H1 (cell line): ENCODE data around the gene BIN2. TPM values are rescaled to one million over a fixed set of nuclear protein-coding genes. Genes with fewer than 3 reads are reported as not detected.

Experiments used
- CTCF ChIA-PET: fragments of 300-600 bp; sonication (Branson Sonifier 250); formaldehyde crosslinking; loops from one replicate; lab custom pipeline; 2021; ENCODE audit not compliant: partially characterized antibody; lab: Charles Lee
- POLR2A ChIA-PET: fragments of 300-600 bp; sonication (Branson Sonifier 250); formaldehyde crosslinking; loops from one replicate; lab custom pipeline; 2021; ENCODE audit warnings: inconsistent platforms; ENCODE audit not compliant: partially characterized antibody; lab: Charles Lee
- DNase-seq, 2 experiments: peaks; one replicate each; pipeline versions ENCODE4 v3.0.0 to v3.0.0-alpha.2; 2010 to 2022; ENCODE audit warnings: low spot score in 2 of 2, low read depth in 1 of 2, mixed read lengths in 1 of 2
- FAIRE-seq: peaks from 2 replicates; lab custom pipeline; 2011; peaks lifted over from hg19 to GRCh38; lab: Jason Lieb, UNC
- H2AFZ ChIP-seq: 2 replicates; pipeline ENCODE4 v1.8.1; 2012; ENCODE audit warnings: low read length, inconsistent platforms
- H2AK5ac ChIP-seq: 2 replicates; pipeline ENCODE4 v1.6.1; 2013; ENCODE audit warnings: low read depth, low read length
- H2BK120ac ChIP-seq: replicated peaks from 2 replicates; pipeline ENCODE3; 2013; ENCODE audit warnings: low read depth, low read length, inconsistent platforms
- H2BK12ac ChIP-seq: 2 replicates; pipeline ENCODE4 v1.6.1; 2013; ENCODE audit warnings: low read depth, low read length
- H2BK15ac ChIP-seq: 2 replicates; pipeline ENCODE4 v1.6.1; 2013; ENCODE audit warnings: low read length
- H2BK20ac ChIP-seq: 2 replicates; pipeline ENCODE4 v1.6.1; 2013; ENCODE audit warnings: low read length
- H2BK5ac ChIP-seq: 2 replicates; pipeline ENCODE4 v1.6.1; 2013; ENCODE audit warnings: low read depth, low read length
- H3K14ac ChIP-seq: 2 replicates; pipeline ENCODE4 v1.6.1; 2013; ENCODE audit warnings: inconsistent platforms; ENCODE audit not compliant: insufficient read length
- H3K18ac ChIP-seq: 2 replicates; pipeline ENCODE4 v1.6.1; 2013; ENCODE audit warnings: low read length; ENCODE audit errors: extremely low read depth
- H3K23ac ChIP-seq: 2 replicates; pipeline ENCODE4 v1.6.1; 2013; ENCODE audit warnings: inconsistent platforms; ENCODE audit not compliant: insufficient read length
- H3K23me2 ChIP-seq: 2 replicates; pipeline ENCODE4 v1.6.1; 2013; ENCODE audit warnings: low read depth, low read length
- H3K27ac ChIP-seq: 2 replicates; pipeline ENCODE4 v1.6.1; 2011; ENCODE audit warnings: low read depth, low read length, inconsistent platforms
- H3K27me3 ChIP-seq, 4 experiments: replicated peaks in 1 of 4; 1 replicate in 1 of 4; 2 replicates in 3 of 4; pipeline versions ENCODE4 v1.6.1 to v1.8.1; 2011 to 2013; ENCODE audit warnings: low read length in 3 of 4, mild to moderate bottlenecking in 3 of 4, inconsistent platforms in 2 of 4, mixed read lengths in 2 of 4, moderate library complexity in 1 of 4; ENCODE audit not compliant: control insufficient read depth in 3 of 4, insufficient read depth in 3 of 4; ENCODE audit errors: extremely low read depth in 1 of 4
- H3K36me3 ChIP-seq, 4 experiments: 2 replicates each; pipeline versions ENCODE4 v1.6.1 to v1.8.1; 2011 to 2013; ENCODE audit warnings: mild to moderate bottlenecking in 4 of 4, low read length in 3 of 4, moderate library complexity in 2 of 4, control low read depth in 1 of 4, inconsistent platforms in 1 of 4; ENCODE audit not compliant: insufficient read depth in 4 of 4, control insufficient read depth in 2 of 4
- H3K4ac ChIP-seq: replicated peaks from 2 replicates; pipeline ENCODE3; 2013; ENCODE audit warnings: low read length, low read depth, mixed read lengths, inconsistent platforms; ENCODE audit not compliant: insufficient read length
- H3K4me1 ChIP-seq, 4 experiments: replicated peaks in 1 of 4; 1 replicate in 1 of 4; 2 replicates in 3 of 4; pipeline versions ENCODE4 v1.6.1 to v1.8.1; 2011 to 2013; ENCODE audit warnings: low read length in 3 of 4, inconsistent platforms in 2 of 4, mixed read lengths in 1 of 4; ENCODE audit not compliant: insufficient read depth in 4 of 4, control insufficient read depth in 3 of 4
- H3K4me2 ChIP-seq, 2 experiments: 2 replicates each; pipeline versions ENCODE4 v1.6.1 to v1.8.1; 2011 to 2013; ENCODE audit warnings: low read depth in 2 of 2, low read length in 2 of 2, control low read depth in 1 of 2, inconsistent platforms in 1 of 2, mild to moderate bottlenecking in 1 of 2; ENCODE audit not compliant: insufficient read depth in 1 of 2
- H3K4me3 ChIP-seq, 4 experiments: fragments of 200-600, 300-600 bp in 1 of 4; sonication (generic), shearing (Covaris generic), sonication (Bioruptor Twin) in 1 of 4; 2 replicates each; pipeline versions ENCODE4 v1.5.1 to v1.8.1; 2011 to 2016; ENCODE audit warnings: low read length in 4 of 4, low read depth in 3 of 4, control low read depth in 2 of 4, inconsistent platforms in 2 of 4, mild to moderate bottlenecking in 2 of 4, mixed read lengths in 1 of 4, moderate library complexity in 1 of 4; ENCODE audit not compliant: insufficient read depth in 2 of 4; ENCODE audit errors: extremely low read depth in 1 of 4
- H3K56ac ChIP-seq: replicated peaks from 2 replicates; pipeline ENCODE3; 2013; ENCODE audit warnings: low read depth, mild to moderate bottlenecking, mixed read lengths, low read length, inconsistent platforms; ENCODE audit not compliant: insufficient read length
- H3K79me1 ChIP-seq: 2 replicates; pipeline ENCODE4 v1.6.1; 2013; ENCODE audit warnings: low read depth, low read length, control low read depth
- H3K79me2 ChIP-seq, 2 experiments: 2 replicates each; pipeline versions ENCODE4 v1.6.1 to v1.8.1; 2012 to 2013; ENCODE audit warnings: low read length in 2 of 2, mild to moderate bottlenecking in 2 of 2, inconsistent platforms in 1 of 2; ENCODE audit not compliant: insufficient read depth in 2 of 2, control insufficient read depth in 1 of 2
- H3K9ac ChIP-seq, 4 experiments: replicated peaks in 1 of 4; 1 replicate in 1 of 4; 2 replicates in 3 of 4; pipeline versions ENCODE4 v1.6.1 to v1.8.1; 2011 to 2013; ENCODE audit warnings: low read depth in 3 of 4, low read length in 3 of 4, control low read depth in 2 of 4, mild to moderate bottlenecking in 2 of 4, moderate library complexity in 2 of 4, inconsistent platforms in 1 of 4; ENCODE audit errors: extremely low read depth in 1 of 4
- H3K9me3 ChIP-seq, 2 experiments: 2 replicates each; pipeline versions ENCODE4 v1.6.1 to v1.8.1; 2012 to 2013; ENCODE audit warnings: mild to moderate bottlenecking in 2 of 2, moderate library complexity in 2 of 2, control low read depth in 1 of 2, inconsistent platforms in 1 of 2, low read depth in 1 of 2, low read length in 1 of 2, mixed read lengths in 1 of 2; ENCODE audit not compliant: insufficient read depth in 2 of 2
- H4K20me1 ChIP-seq, 2 experiments: replicated peaks in 1 of 2; 2 replicates each; pipeline versions ENCODE3 to v1.8.1; 2011 to 2013; ENCODE audit warnings: inconsistent platforms in 2 of 2, low read length in 2 of 2, mild to moderate bottlenecking in 1 of 2; ENCODE audit not compliant: insufficient read depth in 2 of 2, control insufficient read depth in 1 of 2
- H4K5ac ChIP-seq: 2 replicates; pipeline ENCODE4 v1.6.1; 2013; ENCODE audit warnings: low read length, low read depth, mixed read lengths, inconsistent platforms; ENCODE audit not compliant: insufficient read length
- H4K8ac ChIP-seq: 2 replicates; pipeline ENCODE4 v1.8.0; 2013; ENCODE audit warnings: mild to moderate bottlenecking, moderate library complexity, low read length, inconsistent platforms; ENCODE audit not compliant: insufficient read depth; ENCODE audit errors: extremely low read depth
- H4K91ac ChIP-seq: replicated peaks from 2 replicates; pipeline ENCODE3; 2013; ENCODE audit warnings: low read length, mixed read lengths, inconsistent platforms; ENCODE audit not compliant: insufficient read length
- ATF3 ChIP-seq: IDR thresholded peaks from 2 replicates; pipeline ENCODE4 v1.6.1; 2011; ENCODE audit warnings: low read depth, mild to moderate bottlenecking, low read length; ENCODE audit not compliant: insufficient read depth
- BCL11A ChIP-seq, 2 experiments: IDR thresholded peaks; one replicate each; pipeline ENCODE4 v1.6.1; 2011; ENCODE audit warnings: low read depth in 2 of 2, low read length in 2 of 2, mild to moderate bottlenecking in 2 of 2
- BRCA1 ChIP-seq: IDR thresholded peaks from 2 replicates; pipeline ENCODE4 v1.6.1; 2012; ENCODE audit warnings: low read depth, low read length, improper control_type of control experiment
- CHD1 ChIP-seq: IDR thresholded peaks from 2 replicates; pipeline ENCODE4 v1.6.1; 2012; ENCODE audit warnings: low read depth, low read length, improper control_type of control experiment
- CTCF ChIP-seq, 3 experiments: IDR thresholded peaks; 1 replicate in 2 of 3; 2 replicates in 1 of 3; pipeline versions ENCODE4 v1.5.1 to v1.6.1; 2011; ENCODE audit warnings: low read length in 3 of 3, mild to moderate bottlenecking in 3 of 3, inconsistent platforms in 2 of 3, low read depth in 1 of 3, moderate library complexity in 1 of 3; ENCODE audit not compliant: insufficient read depth in 1 of 3; ENCODE audit errors: control extremely low read depth in 1 of 3
- JUN ChIP-seq: IDR thresholded peaks from 2 replicates; pipeline ENCODE4 v1.6.1; 2011; ENCODE audit warnings: low read depth, mild to moderate bottlenecking, improper control_type of control experiment, low read length
- RAD21 ChIP-seq, 2 experiments: IDR thresholded peaks in 1 of 2; conservative IDR thresholded peaks in 1 of 2; 2 replicates each; pipeline ENCODE4 v1.6.1; 2011; ENCODE audit warnings: low read depth in 2 of 2, low read length in 2 of 2, improper control_type of control experiment in 1 of 2, inconsistent platforms in 1 of 2, mild to moderate bottlenecking in 1 of 2, moderate library complexity in 1 of 2
- RBBP5 ChIP-seq: IDR thresholded peaks from 2 replicates; pipeline ENCODE4 v1.7.1; 2012; ENCODE audit warnings: low read depth, mild to moderate bottlenecking, inconsistent platforms, low read length, moderate library complexity, borderline replicate concordance
- SP2 ChIP-seq: IDR thresholded peaks from 2 replicates; pipeline ENCODE4 v1.6.1; 2012; ENCODE audit warnings: mild to moderate bottlenecking, low read length, inconsistent platforms
- SP4 ChIP-seq: IDR thresholded peaks from 2 replicates; pipeline ENCODE4 v1.6.1; 2012; ENCODE audit warnings: low read length, inconsistent platforms
- ZNF274 ChIP-seq: IDR thresholded peaks from 2 replicates; pipeline ENCODE4 v1.7.0; 2012; ENCODE audit warnings: low read length, borderline replicate concordance; ENCODE audit errors: extremely low read depth
- WGBS, 2 experiments: shearing (Covaris generic) in 1 of 2; methylation state at CpG; one replicate each; pipeline versions ENCODE4 v1.1.6 to v1.1.7; 2013 to 2015; ENCODE audit warnings: low lambda C conversion rate in 2 of 2, mixed read lengths in 2 of 2, inconsistent platforms in 1 of 2, low coverage in 1 of 2, missing lambda C conversion rate in 1 of 2; ENCODE audit not compliant: insufficient replicate concordance in 2 of 2, insufficient coverage in 1 of 2, insufficient read length in 1 of 2; ENCODE audit errors: extremely low coverage in 1 of 2, missing lambda C conversion rate in 1 of 2; 5-methylcytosine and 5-hydroxymethylcytosine counted together
- polyA plus RNA-seq, 7 experiments: library from polyadenylated mRNA; depleted of rRNA in 3 of 7; stranded (reverse) in 5 of 7; unstranded in 2 of 7; fragments of >200 nt in 5 of 7; fragments of 200-250 nt in 2 of 7; gene quantifications; 1 replicate in 5 of 7; 2 replicates in 1 of 7; 4 replicates in 1 of 7; pipeline versions ENCODE4 v1.2.1 to v1.2.3, GENCODE V29; 2011 to 2013; ENCODE audit warnings: missing spikeins in 2 of 7, mixed read lengths in 2 of 7
- total RNA-seq: library from RNA; stranded (reverse); fragmentation: NEBNext Ultra II Directional; extraction: Animal tissue kit (Norgen Biotek cat#: 25700); gene quantifications from 2 replicates; pipeline ENCODE4 v1.2.1, GENCODE V29; 2021

The BIN2 gene
- total and polyA plus RNA-seq, 2 of the 8 experiments (the other 6 are each of a cell fraction or from before 2014, with no cell fraction given) = not detected

- Histone ChIP-seq H2AK5ac (no peak overlapping the region), H3K27me3 (no peaks in the 10 kb centered on the region), H4K20me1 (no peaks in the 10 kb centered on the region), H2BK12ac (no peak overlapping the region), H3K4ac (no peak overlapping the region), H3K4me2 (no peak overlapping the region), H2BK15ac (no peak overlapping the region), H3K27ac (no peak overlapping the region), H3K4me1 (no peaks in the 10 kb centered on the region), H3K56ac (no peak overlapping the region), H4K8ac (no peak overlapping the region), H3K14ac (no peak overlapping the region), H3K9me3 (no peaks in the 10 kb centered on the region), H3K18ac (no peak overlapping the region), H4K91ac (no peak overlapping the region), H3K36me3 (no peaks in the 10 kb centered on the region), H2AFZ (no peak overlapping the region), H2BK20ac (no peak overlapping the region), H3K79me2 (no peaks in the 10 kb centered on the region), H3K9ac (no peak overlapping the region), H3K23ac (no peak overlapping the region), H3K23me2 (peaks cover 2% of the 10 kb centered on the region; the same call in 1 of the 2 replicates), H4K5ac (no peak overlapping the region), H2BK5ac (no peak overlapping the region), H2BK120ac (no peak overlapping the region), H3K4me3 (no peak overlapping the region), H3K79me1 (no peaks in the 10 kb centered on the region)
- ChIA-PET POLR2A (interaction anchor here (1.2 kb wide), 1 partner anchor 14 kb away, joined by 4 read pairs; no protein-coding TSS in a partner anchor), CTCF (interaction anchor here (0.8 to 1.9 kb wide), 3 partner anchors 11 to 45 kb away, joined by 5 to 7 read pairs (median 7); no protein-coding TSS in a partner anchor)
- DNase-seq = no peak
- no peak for FAIRE-seq
- WGBS, 2 experiments = 83% methylated on average over 5 of the region's 5 CpGs; no CpG with 5 or more reads in 1 of the 2 experiments
- no peak for TF ChIP-seq JUN
- TF ChIP-seq ZNF274 = no peak
- no peak for TF ChIP-seq SP2
- no peak for TF ChIP-seq BRCA1
- no peak for TF ChIP-seq CHD1
- TF ChIP-seq RAD21 (IDR thresholded peaks at IDR 0.05 in 1 of 2, conservative IDR thresholded peaks at IDR 0.05 in 1 of 2; ENCODE audit: low read depth in 2 of 2, low read length in 2 of 2) = no peak
- no peak for TF ChIP-seq RBBP5
- no peak for TF ChIP-seq CTCF (IDR thresholded peaks at IDR 0.05; ENCODE audit: control extremely low read depth in 1 of 3, insufficient read depth in 1 of 3, low read depth in 1 of 3, low read length in 3 of 3)
- TF ChIP-seq SP4 = no peak
- TF ChIP-seq BCL11A (IDR thresholded peaks at IDR 0.05; ENCODE audit: low read depth in 2 of 2, low read length in 2 of 2) = no peak
- TF ChIP-seq ATF3 = no peak
Observed at GRCh38 chr12:51306507-51306906, 17.5 kb downstream of the BIN2 start.
